CD14-positive monocyte (primary cell): ENCODE results near the gene SLC6A2. TPM values are rescaled to one million over a fixed set of nuclear protein-coding genes. Genes with fewer than 3 reads are reported as not detected.

Experiments
- DNase-seq, 3 donors: peaks; one replicate each; pipeline ENCODE4 v3.0.0-alpha.2; 2011 to 2022
- H2AFZ ChIP-seq: 2 replicates; pipeline ENCODE4 v1.6.0; 2012; ENCODE audit warnings: mild to moderate bottlenecking, low read depth, low read length, inconsistent platforms; ENCODE audit not compliant: insufficient read depth, poor library complexity, severe bottlenecking
- H3K27ac ChIP-seq, 2 donors: 1 replicate in 1 of 2; 2 replicates in 1 of 2; pipeline ENCODE4 v1.5.1; 2012 to 2013; ENCODE audit warnings: low read length in 2 of 2, control low read depth in 1 of 2, inconsistent platforms in 1 of 2, low read depth in 1 of 2, mild to moderate bottlenecking in 1 of 2
- H3K27me3 ChIP-seq, 2 donors: one replicate each; pipeline versions ENCODE4 v1.6.0 to v1.6.1; 2011 to 2013; ENCODE audit warnings: low read length in 2 of 2; ENCODE audit not compliant: control insufficient read depth in 2 of 2, insufficient read depth in 2 of 2
- H3K36me3 ChIP-seq, 2 donors: replicated peaks in 1 of 2; 1 replicate in 1 of 2; 2 replicates in 1 of 2; pipeline versions ENCODE4 v1.5.1 to v1.6.1; 2012 to 2013; ENCODE audit warnings: low read length in 2 of 2, control low read depth in 1 of 2, inconsistent platforms in 1 of 2, mild to moderate bottlenecking in 1 of 2; ENCODE audit not compliant: insufficient read depth in 2 of 2, control insufficient read depth in 1 of 2
- H3K4me1 ChIP-seq, 2 donors: 1 replicate in 1 of 2; 2 replicates in 1 of 2; pipeline versions ENCODE4 v1.5.1 to v1.6.1; 2012 to 2013; ENCODE audit warnings: low read length in 2 of 2, control low read depth in 1 of 2, inconsistent platforms in 1 of 2, mild to moderate bottlenecking in 1 of 2, moderate library complexity in 1 of 2; ENCODE audit not compliant: insufficient read depth in 2 of 2, control insufficient read depth in 1 of 2
- H3K4me2 ChIP-seq: replicated peaks from 2 replicates; pipeline ENCODE3; 2012; ENCODE audit warnings: low read length, moderate library complexity, mild to moderate bottlenecking; ENCODE audit not compliant: poor library complexity, severe bottlenecking; ENCODE audit errors: extremely low read depth
- H3K4me3 ChIP-seq, 3 experiments: fragments of 200-600 bp in 1 of 3; sonication (generic) in 1 of 3; replicated peaks in 1 of 3; 1 replicate in 2 of 3; 2 replicates in 1 of 3; pipeline ENCODE4 v1.5.1; 2011 to 2013; ENCODE audit warnings: low read length in 3 of 3, mild to moderate bottlenecking in 3 of 3, control low read depth in 2 of 3, low read depth in 2 of 3, inconsistent platforms in 1 of 3, moderate library complexity in 1 of 3
- H3K79me2 ChIP-seq: 2 replicates; pipeline ENCODE4 v1.6.0; 2012; ENCODE audit warnings: mild to moderate bottlenecking, control low read depth, inconsistent platforms, low read length, moderate library complexity; ENCODE audit not compliant: insufficient read depth
- H3K9ac ChIP-seq: 2 replicates; pipeline ENCODE4 v1.6.0; 2017; ENCODE audit warnings: low read length, mild to moderate bottlenecking; ENCODE audit not compliant: insufficient read depth, poor library complexity, severe bottlenecking
- H3K9me3 ChIP-seq, 2 donors: replicated peaks in 1 of 2; 1 replicate in 1 of 2; 2 replicates in 1 of 2; pipeline versions ENCODE4 v1.5.1 to v1.6.1; 2012 to 2013; ENCODE audit warnings: low read length in 2 of 2, control low read depth in 1 of 2; ENCODE audit not compliant: control insufficient read depth in 1 of 2, insufficient read depth in 1 of 2
- H4K20me1 ChIP-seq: 2 replicates; pipeline ENCODE4 v1.6.0; 2012; ENCODE audit warnings: mild to moderate bottlenecking, low read length, control low read depth, moderate library complexity; ENCODE audit not compliant: insufficient read depth
- H3K27ac Mint-ChIP-seq, 7 donors: one replicate each; pipeline ENCODE4 v1.8.0; 2020; ENCODE audit warnings: mild to moderate bottlenecking in 7 of 7, mixed read lengths in 7 of 7, moderate library complexity in 6 of 7, inconsistent platforms in 2 of 7
- H3K27me3 Mint-ChIP-seq, 3 donors: one replicate each; pipeline ENCODE4 v1.8.0; 2021 to 2022; ENCODE audit warnings: low read depth in 3 of 3, mild to moderate bottlenecking in 3 of 3, mixed read lengths in 3 of 3, moderate library complexity in 3 of 3, inconsistent platforms in 1 of 3
- H3K36me3 Mint-ChIP-seq, 2 donors: one replicate each; pipeline ENCODE4 v1.8.0; 2020; ENCODE audit warnings: mixed read lengths in 2 of 2, inconsistent platforms in 1 of 2, mild to moderate bottlenecking in 1 of 2
- H3K4me1 Mint-ChIP-seq: one replicate; pipeline ENCODE4 v1.8.0; 2020; ENCODE audit warnings: mild to moderate bottlenecking, mixed read lengths
- H3K4me3 Mint-ChIP-seq, 2 donors: one replicate each; pipeline ENCODE4 v1.8.0; 2020; ENCODE audit warnings: mild to moderate bottlenecking in 2 of 2, mixed read lengths in 2 of 2, moderate library complexity in 1 of 2
- H3K9me3 Mint-ChIP-seq, 7 donors: one replicate each; pipeline ENCODE4 v1.8.0; 2020 to 2022; ENCODE audit warnings: mixed read lengths in 7 of 7, mild to moderate bottlenecking in 6 of 7, moderate library complexity in 6 of 7, inconsistent platforms in 2 of 7
- CTCF ChIP-seq: fragments of 200-600 bp; IDR thresholded peaks from one replicate; pipeline ENCODE4 v1.8.0; 2022; ENCODE audit warnings: antibody characterized with exemption, mild to moderate bottlenecking
- WGBS: methylation state at CpG from one replicate; pipeline ENCODE4 v1.1.5; 2013; ENCODE audit warnings: missing lambda C conversion rate; ENCODE audit not compliant: insufficient coverage; 5-methylcytosine and 5-hydroxymethylcytosine counted together
- intact Hi-C, 2 donors: fragments of 100-400 bp; cut with micrococcal nuclease; formaldehyde crosslinking; loops; one replicate each; pipeline versions ENCODE4 v1.15.0 to v1.15.1; 2023
- polyA plus RNA-seq, 3 donors: library from polyadenylated mRNA; depleted of rRNA in 1 of 3; unstranded in 2 of 3; stranded (reverse) in 1 of 3; fragments of 300-500 nt in 2 of 3; fragments of >200 nt in 1 of 3; fragmentation: Illumina TruSeq in 2 of 3; gene quantifications; 1 replicate in 2 of 3; 2 replicates in 1 of 3; pipeline ENCODE4 v1.2.3, GENCODE V29; 2012 to 2021

SLC6A2 gene
- polyA plus RNA-seq, 3 donors = not detected

GRCh38 chr16:55725055-55725777 is 69.4 kb downstream of the SLC6A2 start:
- Histone ChIP-seq H3K4me1 (no peaks in the 10 kb centered on the region), H3K9ac (no peak overlapping the region), H3K79me2 (no peaks in the 10 kb centered on the region), H3K27me3 (peaks cover 4 to 5% of the 10 kb centered on the region in 2 donors), H4K20me1 (no peaks in the 10 kb centered on the region), H3K4me2 (no peak overlapping the region), H3K27ac (no peak overlapping the region), H3K4me3 (no peak overlapping the region), H3K9me3 (no peaks in the 10 kb centered on the region), H2AFZ (no peak overlapping the region), H3K36me3 (no peaks in the 10 kb centered on the region)
- Mint-ChIP-seq H3K27ac (no peak overlapping the region), H3K4me1 (no peaks in the 10 kb centered on the region), H3K27me3 (peaks cover 3 to 30% (median 6%) of the 10 kb centered on the region in 3 donors), H3K4me3 (no peak overlapping the region), H3K36me3 (no peaks in the 10 kb centered on the region), H3K9me3 (peaks cover 0 to 4% (median 0%) of the 10 kb centered on the region in 7 donors)
- TF ChIP-seq CTCF = no peak
- intact Hi-C loops = no loop called here
- DNase-seq = no peak
- 71% methylated on average over 3 of the region's 5 CpGs for WGBS

GRCh38 chr16:55728797-55729196 is 73.0 kb downstream of the SLC6A2 start:
- no peak overlapping the region for H3K27ac Mint-ChIP-seq
- Histone ChIP-seq H3K4me1 (no peaks in the 10 kb centered on the region), H3K9ac (no peak overlapping the region), H3K27me3 (no peaks in the 10 kb centered on the region), H3K4me3 (no peak overlapping the region), H3K36me3 (no peaks in the 10 kb centered on the region), H3K79me2 (no peaks in the 10 kb centered on the region), H3K9me3 (no peaks in the 10 kb centered on the region), H3K4me2 (no peak overlapping the region), H3K27ac (no peak overlapping the region), H2AFZ (no peak overlapping the region), H4K20me1 (no peaks in the 10 kb centered on the region)
- H3K36me3 Mint-ChIP-seq = no peaks in the 10 kb centered on the region
- intact Hi-C loops = no loop called here
- DNase-seq = no peak
- no peak for TF ChIP-seq CTCF
- H3K27me3 Mint-ChIP-seq = peaks cover 2 to 12% (median 5%) of the 10 kb centered on the region in 3 donors
- H3K4me1 Mint-ChIP-seq = peaks cover 8% of the 10 kb centered on the region
- H3K9me3 Mint-ChIP-seq = peaks cover 0 to 2% (median 0%) of the 10 kb centered on the region in 7 donors
- no peak overlapping the region for H3K4me3 Mint-ChIP-seq
- 88% methylated on average over 1 of the region's 6 CpGs for WGBS
